Body of pancreas (tissue), 4 donors: Measurements from ENCODE around the gene TARBP1.

Source experiments
- POLR2A ChIP-seq, 3 donors: fragments of 450-650 bp; IDR thresholded peaks; one replicate each; pipeline ENCODE4 v1.6.1; 2016; ENCODE audit warnings: antibody characterized with exemption in 3 of 3, mild to moderate bottlenecking in 2 of 3
- TF ChIP-seq, protein P1 (sequence below), 7 experiments: fragments of 450-650 bp in 4 of 7; fragments of 200-600 bp in 3 of 7; sonication (generic) in 3 of 7; IDR thresholded peaks; one replicate each; pipeline ENCODE4 v1.5.1; 2016 to 2019; ENCODE audit warnings: antibody characterized with exemption in 7 of 7

DNA sequence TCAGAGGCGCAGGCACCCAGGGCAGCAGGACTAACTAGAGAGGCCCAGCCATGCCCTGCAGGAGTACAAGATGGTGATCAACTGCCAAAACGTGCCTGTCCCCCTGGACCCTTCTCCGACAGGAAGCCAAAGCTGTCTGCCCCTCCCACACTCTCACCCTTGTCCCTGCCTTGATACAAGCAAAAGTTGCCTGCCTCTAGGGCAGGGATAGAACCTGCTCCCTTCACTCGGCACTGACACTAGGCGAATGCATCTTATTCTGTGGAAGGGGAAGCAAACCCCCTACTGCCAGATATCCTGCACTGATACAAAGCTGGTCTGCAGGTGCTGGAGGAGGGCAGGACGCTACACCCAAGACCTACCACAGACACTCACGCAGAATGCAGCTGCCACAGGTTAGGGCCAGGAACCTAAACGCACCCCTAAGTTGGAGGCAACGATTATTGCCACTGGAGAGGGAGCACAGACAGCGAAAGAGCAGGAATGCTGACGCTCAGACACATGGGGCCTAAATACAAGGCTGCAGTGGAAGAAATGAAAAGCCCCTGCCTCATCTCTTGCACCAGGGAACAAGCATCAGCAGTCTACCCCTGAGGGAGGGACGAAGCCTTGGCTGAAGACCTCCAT is 3.7 kb downstream of the TARBP1 start:
- TF ChIP-seq, protein P1, sequence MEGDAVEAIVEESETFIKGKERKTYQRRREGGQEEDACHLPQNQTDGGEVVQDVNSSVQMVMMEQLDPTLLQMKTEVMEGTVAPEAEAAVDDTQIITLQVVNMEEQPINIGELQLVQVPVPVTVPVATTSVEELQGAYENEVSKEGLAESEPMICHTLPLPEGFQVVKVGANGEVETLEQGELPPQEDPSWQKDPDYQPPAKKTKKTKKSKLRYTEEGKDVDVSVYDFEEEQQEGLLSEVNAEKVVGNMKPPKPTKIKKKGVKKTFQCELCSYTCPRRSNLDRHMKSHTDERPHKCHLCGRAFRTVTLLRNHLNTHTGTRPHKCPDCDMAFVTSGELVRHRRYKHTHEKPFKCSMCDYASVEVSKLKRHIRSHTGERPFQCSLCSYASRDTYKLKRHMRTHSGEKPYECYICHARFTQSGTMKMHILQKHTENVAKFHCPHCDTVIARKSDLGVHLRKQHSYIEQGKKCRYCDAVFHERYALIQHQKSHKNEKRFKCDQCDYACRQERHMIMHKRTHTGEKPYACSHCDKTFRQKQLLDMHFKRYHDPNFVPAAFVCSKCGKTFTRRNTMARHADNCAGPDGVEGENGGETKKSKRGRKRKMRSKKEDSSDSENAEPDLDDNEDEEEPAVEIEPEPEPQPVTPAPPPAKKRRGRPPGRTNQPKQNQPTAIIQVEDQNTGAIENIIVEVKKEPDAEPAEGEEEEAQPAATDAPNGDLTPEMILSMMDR (IDR thresholded peaks at IDR 0.05): no peak
- TF ChIP-seq POLR2A (IDR thresholded peaks at IDR 0.05): no peak
